SK-N-SH (cell line): Measurements from ENCODE around the gene RFX2. TPM values are rescaled to one million over a fixed set of nuclear protein-coding genes. Genes with fewer than 3 reads are reported as not detected.

Source experiments
- CTCF ChIA-PET: fragments of 300-600, 350-600 bp; formaldehyde crosslinking; extraction: SDS; loops from one replicate; lab custom pipeline; 2021; lab: Yijun Ruan, JAX
- POLR2A ChIA-PET: fragments of 350-600 bp; sonication (Branson Sonifier 250); formaldehyde crosslinking; extraction: SDS; loops from one replicate; lab custom pipeline; 2020; ENCODE audit warnings: antibody characterized with exemption, inconsistent platforms; lab: Yijun Ruan, JAX
- DNase-seq: peaks from one replicate; pipeline ENCODE4 v3.0.0; 2012
- H2AFZ ChIP-seq: fragments of 200-600 bp; sonication (generic); 2 replicates; pipeline ENCODE4 v1.8.1; 2016; ENCODE audit warnings: antibody characterized with exemption, mild to moderate bottlenecking, low read depth
- H3F3A ChIP-seq: fragments of 200-600 bp; sonication (generic); replicated peaks from 2 replicates; pipeline ENCODE3; 2016; ENCODE audit warnings: antibody characterized with exemption, mild to moderate bottlenecking; ENCODE audit not compliant: insufficient read depth
- H3K27ac ChIP-seq, 2 experiments: fragments of 200-500 bp in 1 of 2; fragments of 200-600 bp in 1 of 2; sonication (Bioruptor generic) in 1 of 2; sonication (generic), shearing (Covaris generic) in 1 of 2; 2 replicates each; pipeline versions ENCODE4 v1.5.1 to v1.6.1; 2014 to 2016; ENCODE audit warnings: low read depth in 2 of 2, inconsistent platforms in 1 of 2, low read length in 1 of 2, mild to moderate bottlenecking in 1 of 2, mixed read lengths in 1 of 2
- H3K27me3 ChIP-seq: fragments of 200-600 bp; sonication (generic), shearing (Covaris generic); 2 replicates; pipeline ENCODE4 v1.6.1; 2016; ENCODE audit warnings: mixed run types; ENCODE audit not compliant: insufficient read depth
- H3K36me3 ChIP-seq, 2 experiments: fragments of 200-500 bp in 1 of 2; fragments of 200-600 bp in 1 of 2; sonication (Bioruptor generic) in 1 of 2; sonication (generic) in 1 of 2; replicated peaks in 1 of 2; 2 replicates each; pipeline versions ENCODE3 to v1.5.1; 2014 to 2016; ENCODE audit warnings: low read length in 1 of 2, mild to moderate bottlenecking in 1 of 2; ENCODE audit not compliant: insufficient read depth in 2 of 2, control insufficient read depth in 1 of 2
- H3K4me1 ChIP-seq, 2 experiments: fragments of 200-500 bp in 1 of 2; fragments of 200-600 bp in 1 of 2; sonication (Bioruptor generic) in 1 of 2; sonication (generic), shearing (Covaris generic) in 1 of 2; 2 replicates each; pipeline versions ENCODE4 v1.5.1 to v1.6.1; 2014 to 2016; ENCODE audit warnings: low read depth in 1 of 2, low read length in 1 of 2, mixed run types in 1 of 2; ENCODE audit not compliant: insufficient read depth in 2 of 2, control insufficient read depth in 1 of 2
- H3K4me2 ChIP-seq: fragments of 200-600 bp; sonication (generic), shearing (Covaris generic); 2 replicates; pipeline ENCODE4 v1.6.1; 2017; ENCODE audit warnings: mixed run types
- H3K4me3 ChIP-seq, 2 experiments: fragments of 200-500 bp in 1 of 2; fragments of 200-600 bp in 1 of 2; sonication (Bioruptor generic) in 1 of 2; sonication (generic), shearing (Covaris generic) in 1 of 2; 2 replicates each; pipeline versions ENCODE4 v1.5.1 to v1.8.1; 2014 to 2016; ENCODE audit warnings: low read depth in 2 of 2, inconsistent platforms in 1 of 2, low read length in 1 of 2, mild to moderate bottlenecking in 1 of 2, mixed read lengths in 1 of 2, moderate library complexity in 1 of 2
- H3K79me2 ChIP-seq: fragments of 200-600 bp; sonication (generic); 2 replicates; pipeline ENCODE4 v1.8.1; 2017; ENCODE audit warnings: mild to moderate bottlenecking; ENCODE audit not compliant: insufficient read depth
- H3K9ac ChIP-seq: fragments of 200-600 bp; sonication (generic); 2 replicates; pipeline ENCODE4 v1.6.1; 2017; ENCODE audit warnings: mixed run types
- H3K9me2 ChIP-seq: fragments of 200-600 bp; sonication (generic); 2 replicates; pipeline ENCODE4 v1.6.1; 2017; ENCODE audit warnings: mixed run types
- H3K9me3 ChIP-seq: fragments of 200-600 bp; sonication (generic); 2 replicates; pipeline ENCODE4 v1.6.1; 2017; ENCODE audit warnings: mixed run types, mild to moderate bottlenecking, moderate library complexity
- H4K20me1 ChIP-seq: fragments of 200-600 bp; sonication (generic); 2 replicates; pipeline ENCODE4 v1.6.1; 2017; ENCODE audit warnings: mild to moderate bottlenecking, mixed run types; ENCODE audit not compliant: insufficient read depth
- ELF1 ChIP-seq: IDR thresholded peaks from 2 replicates; pipeline ENCODE4 v1.4.0; 2012
- EP300 ChIP-seq, 2 experiments: IDR thresholded peaks; 2 replicates each; pipeline versions ENCODE4 v1.4.0 to v1.6.1; 2012; ENCODE audit warnings: borderline replicate concordance in 1 of 2, low read depth in 1 of 2, low read length in 1 of 2
- FOSL2 ChIP-seq: IDR thresholded peaks from 2 replicates; pipeline ENCODE4 v1.4.0; 2012; ENCODE audit warnings: low read depth, mild to moderate bottlenecking, moderate library complexity, borderline replicate concordance
- FOXM1 ChIP-seq: IDR thresholded peaks from 2 replicates; pipeline ENCODE4 v1.4.0; 2012; ENCODE audit warnings: low read depth, mild to moderate bottlenecking
- GABPA ChIP-seq: IDR thresholded peaks from 2 replicates; pipeline ENCODE4 v1.4.0; 2012; ENCODE audit warnings: low read depth, mild to moderate bottlenecking
- MAX ChIP-seq: IDR thresholded peaks from 2 replicates; pipeline ENCODE4 v1.4.0; 2012; ENCODE audit warnings: low read depth
- MXI1 ChIP-seq: IDR thresholded peaks from 2 replicates; pipeline ENCODE4 v1.6.1; 2012; ENCODE audit warnings: mild to moderate bottlenecking, low read depth, low read length, improper control_type of control experiment
- NFIC ChIP-seq: IDR thresholded peaks from 2 replicates; pipeline ENCODE4 v1.4.0; 2012; ENCODE audit warnings: borderline replicate concordance
- NRF1 ChIP-seq: IDR thresholded peaks from 2 replicates; pipeline ENCODE4 v1.6.1; 2012; ENCODE audit warnings: low read depth, mild to moderate bottlenecking, low read length
- POLR2AphosphoS5 ChIP-seq: IDR thresholded peaks from 2 replicates; pipeline ENCODE4 v1.6.1; 2012; ENCODE audit warnings: low read depth, low read length
- RAD21 ChIP-seq: IDR thresholded peaks from 2 replicates; pipeline ENCODE4 v1.6.1; 2012; ENCODE audit warnings: mild to moderate bottlenecking, low read length
- RCOR1 ChIP-seq: fragments of 150-350 bp; IDR thresholded peaks from 2 replicates; pipeline ENCODE4 v1.6.1; 2017; ENCODE audit warnings: antibody characterized with exemption, low read length
- REST ChIP-seq: IDR thresholded peaks from 2 replicates; pipeline ENCODE4 v1.6.1; 2012; ENCODE audit warnings: mild to moderate bottlenecking, low read depth, low read length, moderate library complexity
- RFX5 ChIP-seq: IDR thresholded peaks from 2 replicates; pipeline ENCODE4 v1.6.1; 2012; ENCODE audit warnings: mild to moderate bottlenecking, improper control_type of control experiment, low read length
- SIN3A ChIP-seq: IDR thresholded peaks from 2 replicates; pipeline ENCODE4 v1.6.1; 2012; ENCODE audit warnings: low read depth, mild to moderate bottlenecking, low read length, moderate library complexity, borderline replicate concordance
- SMC3 ChIP-seq: IDR thresholded peaks from 2 replicates; pipeline ENCODE4 v1.6.1; 2012; ENCODE audit warnings: low read depth, low read length, improper control_type of control experiment
- TAF1 ChIP-seq: IDR thresholded peaks from 2 replicates; pipeline ENCODE4 v1.6.1; 2012; ENCODE audit warnings: low read depth, mild to moderate bottlenecking, low read length, moderate library complexity, borderline replicate concordance
- USF1 ChIP-seq: IDR thresholded peaks from 2 replicates; pipeline ENCODE4 v1.4.0; 2012; ENCODE audit warnings: low read depth, borderline replicate concordance
- YY1 ChIP-seq: IDR thresholded peaks from 2 replicates; pipeline ENCODE4 v1.4.0; 2012; ENCODE audit warnings: low read depth, mild to moderate bottlenecking
- WGBS: methylation state at CpG from one replicate; pipeline ENCODE4 v1.1.6; 2017; ENCODE audit warnings: low lambda C conversion rate; 5-methylcytosine and 5-hydroxymethylcytosine counted together
- polyA plus RNA-seq, 3 experiments: library from polyadenylated mRNA; depleted of rRNA; stranded (reverse); fragments of >200 nt; gene quantifications; 2 replicates each; pipeline ENCODE4 v1.2.3, GENCODE V29; 2012
- TF ChIP-seq, protein P1 (sequence below): fragments of 150-350 bp; IDR thresholded peaks from 2 replicates; pipeline ENCODE4 v1.6.1; 2017; ENCODE audit warnings: antibody characterized with exemption, low read length, low read depth, borderline replicate concordance
- TF ChIP-seq, protein P2 (sequence below): fragments of 150-350 bp; IDR thresholded peaks from 2 replicates; pipeline ENCODE4 v1.6.1; 2016; ENCODE audit warnings: mild to moderate bottlenecking, low read depth, low read length

The RFX2 gene
- polyA plus RNA-seq, 1 of the 3 experiments (the other 2 are of a cell fraction) = 12.6 TPM

DNA sequence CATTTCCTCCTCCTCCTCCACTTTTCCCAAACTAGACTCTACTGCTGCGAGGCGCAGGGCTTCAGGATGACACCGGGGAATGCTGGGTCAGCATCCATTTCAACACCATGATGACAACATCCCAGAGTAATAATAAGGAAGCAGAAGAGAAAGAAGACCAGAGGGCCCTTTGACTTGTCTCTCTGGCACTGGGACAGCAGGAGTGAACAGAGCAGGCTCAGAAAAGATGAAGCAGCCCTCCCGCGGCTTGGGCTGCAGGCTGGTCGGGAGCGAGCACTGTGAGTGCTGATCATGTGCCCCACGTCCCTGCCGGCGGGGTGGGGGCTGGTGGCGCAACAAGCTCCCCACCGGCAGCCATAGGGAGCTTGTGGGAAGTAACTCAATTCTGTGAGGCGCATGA is 162.9 kb downstream of the RFX2 start:
- Histone ChIP-seq H3K79me2 (peaks cover 94% of the 10 kb centered on the region), H3K27ac (no peak overlapping the region; a peak in 1 of 4 replicates), H2AFZ (no peak overlapping the region), H4K20me1 (peaks cover 91% of the 10 kb centered on the region), H3K36me3 (peaks cover 8 to 22% of the 10 kb centered on the region in 2 experiments), H3K9me3 (no peaks in the 10 kb centered on the region), H3K27me3 (no peaks in the 10 kb centered on the region), H3K4me1 (peaks cover 6 to 37% of the 10 kb centered on the region in 2 experiments; a peak in 3 of 4 replicates), H3K4me2 (no peak overlapping the region), H3K9me2 (no peaks in the 10 kb centered on the region), H3K9ac (no peak overlapping the region), H3K4me3 (no peak overlapping the region), H3F3A (no peaks in the 10 kb centered on the region)
- TF ChIP-seq NFIC (no peak), USF1 (no peak), SMC3 (no peak), REST (no peak), TAF1 (no peak), SIN3A (no peak), YY1 (no peak), GABPA (no peak), FOXM1 (no peak), RCOR1 (no peak), ELF1 (no peak)
- no peak for DNase-seq
- POLR2A ChIA-PET = no interaction called here
- CTCF ChIA-PET = interaction anchor here (1.4 kb wide), 1 partner anchor 47 kb away, joined by 3 read pairs; no protein-coding TSS in a partner anchor
- WGBS = 92% methylated on average over 11 of the region's 13 CpGs

DNA sequence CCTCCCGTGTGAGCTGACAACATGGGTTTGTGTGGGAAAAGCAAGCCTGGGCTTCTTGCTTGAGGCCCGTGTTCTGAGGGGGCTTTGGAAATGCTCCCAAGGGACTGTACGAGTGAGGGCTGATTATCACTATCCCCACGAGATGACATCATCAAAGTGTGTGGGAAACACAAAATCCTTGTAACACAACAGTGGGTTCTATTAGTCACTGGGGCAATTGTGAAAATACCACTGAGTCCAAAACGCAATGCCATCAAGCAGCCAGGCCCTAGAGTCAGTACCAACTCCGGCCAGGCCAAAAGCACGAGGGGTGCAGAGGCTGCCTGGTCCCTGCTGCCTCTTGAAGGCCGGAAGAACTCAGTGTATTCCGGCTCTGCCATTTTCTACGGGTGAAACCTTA is 166.7 kb downstream of the RFX2 start:
- no peak overlapping the region for H3K27ac ChIP-seq
- no peaks in the 10 kb centered on the region for H3K27me3 ChIP-seq
- H2AFZ ChIP-seq = no peak overlapping the region
- ChIA-PET CTCF (interaction anchor here (3.9 to 4.5 kb wide), 2 partner anchors 24 to 79 kb away, joined by 19 to 23 read pairs; no protein-coding TSS in a partner anchor), POLR2A (no interaction called here)
- no peaks in the 10 kb centered on the region for H3K9me3 ChIP-seq
- H3K79me2 ChIP-seq = peaks cover 66% of the 10 kb centered on the region
- peaks cover 63% of the 10 kb centered on the region for H4K20me1 ChIP-seq
- H3K4me1 ChIP-seq = peaks cover 0 to 19% of the 10 kb centered on the region in 2 experiments; a peak in 1 of 4 replicates
- no peak for DNase-seq
- peaks cover 10 to 33% of the 10 kb centered on the region in 2 experiments for H3K36me3 ChIP-seq
- H3K9ac ChIP-seq = no peak overlapping the region
- H3K4me2 ChIP-seq = no peak overlapping the region
- WGBS = 90% methylated on average over 8 of the region's 10 CpGs
- no peaks in the 10 kb centered on the region for H3K9me2 ChIP-seq
- no peaks in the 10 kb centered on the region for H3F3A ChIP-seq
- H3K4me3 ChIP-seq = no peak overlapping the region
- TF ChIP-seq MAX (no peak), TAF1 (no peak), SIN3A (no peak), SMC3 (no peak), NRF1 (no peak), FOSL2 (no peak), MXI1 (no peak), YY1 (no peak), ELF1 (no peak), RCOR1 (no peak), NFIC (no peak), RAD21 (no peak), EP300 (IDR thresholded peaks at IDR 0.05; ENCODE audit: borderline replicate concordance in 1 of 2, low read depth in 1 of 2, low read length in 1 of 2) (no peak), POLR2AphosphoS5 (no peak), RFX5 (no peak)
- TF ChIP-seq, protein P1, sequence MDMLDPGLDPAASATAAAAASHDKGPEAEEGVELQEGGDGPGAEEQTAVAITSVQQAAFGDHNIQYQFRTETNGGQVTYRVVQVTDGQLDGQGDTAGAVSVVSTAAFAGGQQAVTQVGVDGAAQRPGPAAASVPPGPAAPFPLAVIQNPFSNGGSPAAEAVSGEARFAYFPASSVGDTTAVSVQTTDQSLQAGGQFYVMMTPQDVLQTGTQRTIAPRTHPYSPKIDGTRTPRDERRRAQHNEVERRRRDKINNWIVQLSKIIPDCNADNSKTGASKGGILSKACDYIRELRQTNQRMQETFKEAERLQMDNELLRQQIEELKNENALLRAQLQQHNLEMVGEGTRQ = no peak
- TF ChIP-seq, protein P2, sequence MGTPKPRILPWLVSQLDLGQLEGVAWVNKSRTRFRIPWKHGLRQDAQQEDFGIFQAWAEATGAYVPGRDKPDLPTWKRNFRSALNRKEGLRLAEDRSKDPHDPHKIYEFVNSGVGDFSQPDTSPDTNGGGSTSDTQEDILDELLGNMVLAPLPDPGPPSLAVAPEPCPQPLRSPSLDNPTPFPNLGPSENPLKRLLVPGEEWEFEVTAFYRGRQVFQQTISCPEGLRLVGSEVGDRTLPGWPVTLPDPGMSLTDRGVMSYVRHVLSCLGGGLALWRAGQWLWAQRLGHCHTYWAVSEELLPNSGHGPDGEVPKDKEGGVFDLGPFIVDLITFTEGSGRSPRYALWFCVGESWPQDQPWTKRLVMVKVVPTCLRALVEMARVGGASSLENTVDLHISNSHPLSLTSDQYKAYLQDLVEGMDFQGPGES = no peak
